Erythroblast (primary cell): Measurements from ENCODE around the gene CHID1.

Experiments used
- GATA1 ChIP-seq: IDR thresholded peaks from 2 replicates; pipeline ENCODE4 v1.6.1; 2011; ENCODE audit warnings: low read depth, mild to moderate bottlenecking, control low read depth, low read length, moderate library complexity
- POLR2A ChIP-seq: IDR thresholded peaks from 2 replicates; pipeline ENCODE4 v1.6.1; 2011; ENCODE audit warnings: mild to moderate bottlenecking, low read length

DNA sequence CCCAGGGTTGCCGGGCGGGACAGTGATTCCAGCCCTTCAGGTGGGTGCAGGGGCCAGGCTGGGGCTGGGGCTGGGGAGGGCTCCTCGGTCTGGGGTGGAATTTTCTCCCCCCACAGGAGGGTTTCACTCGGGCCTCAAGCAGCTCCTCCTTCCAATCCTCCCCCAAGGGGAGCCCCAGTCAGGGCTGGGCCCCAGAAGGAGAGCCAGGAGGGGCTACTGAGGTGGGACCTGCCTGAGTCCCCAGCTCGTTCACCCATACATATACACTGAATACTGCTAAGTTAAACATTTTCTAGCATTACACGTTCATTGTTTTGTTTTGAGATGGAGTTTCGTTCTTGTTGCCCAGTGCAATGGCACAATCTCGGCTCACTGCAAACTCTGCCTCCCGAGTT is 84.4 kb downstream of the CHID1 start:
- TF ChIP-seq POLR2A = no peak
- TF ChIP-seq GATA1 = no peak
